PC-9 (cell line): ENCODE results near the gene HEATR5A. TPM values are rescaled to one million over a fixed set of nuclear protein-coding genes. Genes with fewer than 3 reads are reported as not detected.

Source experiments
- BruUV-seq: library from RNA; stranded (reverse); fragments of 400-500 nt; replicated peaks from 2 replicates; lab custom pipeline; 2021; lab: Mats Ljungman, UMichigan
- CTCF ChIA-PET: fragments of 300-600 bp; sonication (Branson Sonifier 250); formaldehyde crosslinking; loops from one replicate; lab custom pipeline; 2022; ENCODE audit warnings: antibody characterized with exemption; lab: Charles Lee
- POLR2A ChIA-PET: fragments of 300-600 bp; sonication (Branson Sonifier 250); formaldehyde crosslinking; loops from one replicate; lab custom pipeline; 2022; ENCODE audit warnings: antibody characterized with exemption; ENCODE audit not compliant: unreplicated experiment; lab: Charles Lee
- DNase-seq, 2 experiments: peaks; one replicate each; pipeline versions ENCODE4 v3.0.0 to v3.0.0-alpha.2; 2015 to 2022; ENCODE audit warnings: mixed read lengths in 1 of 2
- H2AFZ ChIP-seq: fragments of 200-600 bp; sonication (generic); 2 replicates; pipeline ENCODE4 v1.8.1; 2017; ENCODE audit warnings: antibody characterized with exemption
- H3F3A ChIP-seq: fragments of 200-600 bp; sonication (generic); 2 replicates; pipeline ENCODE4 v1.8.1; 2017; ENCODE audit warnings: antibody characterized with exemption, mild to moderate bottlenecking, low read depth; ENCODE audit not compliant: insufficient read depth
- H3K27ac ChIP-seq: fragments of 200-600 bp; sonication (generic); 2 replicates; pipeline ENCODE4 v1.6.1; 2016; ENCODE audit warnings: mixed run types
- H3K27me3 ChIP-seq: fragments of 200-600 bp; sonication (generic); 2 replicates; pipeline ENCODE4 v1.6.1; 2016; ENCODE audit warnings: low read depth, mixed run types; ENCODE audit not compliant: insufficient read depth
- H3K36me3 ChIP-seq: fragments of 200-600 bp; sonication (generic); 2 replicates; pipeline ENCODE4 v1.6.1; 2016; ENCODE audit warnings: low read depth, mixed run types
- H3K4me1 ChIP-seq: fragments of 200-600 bp; sonication (generic); replicated peaks from 2 replicates; pipeline ENCODE4 v1.6.1; 2016; ENCODE audit warnings: mixed run types; ENCODE audit not compliant: insufficient read depth
- H3K4me2 ChIP-seq: fragments of 200-600 bp; sonication (generic); 2 replicates; pipeline ENCODE4 v1.6.1; 2017; ENCODE audit warnings: mixed run types
- H3K4me3 ChIP-seq: fragments of 200-600 bp; sonication (generic); 2 replicates; pipeline ENCODE4 v1.6.1; 2016; ENCODE audit warnings: mixed run types
- H3K79me2 ChIP-seq: fragments of 200-600 bp; sonication (generic); 2 replicates; pipeline ENCODE4 v1.6.1; 2017; ENCODE audit warnings: low read depth, mixed run types
- H3K9me2 ChIP-seq: fragments of 200-600 bp; sonication (generic); 2 replicates; pipeline ENCODE4 v1.8.1; 2017; ENCODE audit warnings: mild to moderate bottlenecking; ENCODE audit not compliant: insufficient read depth
- H3K9me3 ChIP-seq: fragments of 200-600 bp; sonication (generic); 2 replicates; pipeline ENCODE4 v1.8.1; 2016; ENCODE audit warnings: low read depth; ENCODE audit not compliant: insufficient read depth
- H4K20me1 ChIP-seq: fragments of 200-600 bp; sonication (generic); 2 replicates; pipeline ENCODE4 v1.8.1; 2017; ENCODE audit not compliant: insufficient read depth
- EZH2 ChIP-seq: fragments of 200-600 bp; sonication (generic); IDR thresholded peaks from 2 replicates; pipeline ENCODE4 v1.8.0; 2017; ENCODE audit warnings: antibody characterized with exemption, low read depth
- intact Hi-C: fragments of 100-400 bp; cut with micrococcal nuclease; formaldehyde crosslinking; loops from one replicate; pipeline ENCODE4 v1.10.0; 2022; ENCODE audit not compliant: unreplicated experiment
- total RNA-seq: library from RNA; stranded (reverse); gene quantifications from 2 replicates; pipeline ENCODE4 v1.2.3, GENCODE V29; 2021
- TF ChIP-seq, protein P1 (sequence below): fragments of 200-600 bp; sonication (generic); conservative IDR thresholded peaks from 2 replicates; pipeline ENCODE4 v1.6.1; 2017; ENCODE audit warnings: mixed run types, antibody characterized with exemption, mild to moderate bottlenecking, moderate library complexity

The HEATR5A gene
- total RNA-seq, 1 experiment from 2014 or later: 25.7 TPM

GRCh38 chr14:31294746-31295405 is 125.5 kb downstream of the HEATR5A start:
- no peaks in the 10 kb centered on the region for H3K9me2 ChIP-seq
- TF ChIP-seq, protein P1, sequence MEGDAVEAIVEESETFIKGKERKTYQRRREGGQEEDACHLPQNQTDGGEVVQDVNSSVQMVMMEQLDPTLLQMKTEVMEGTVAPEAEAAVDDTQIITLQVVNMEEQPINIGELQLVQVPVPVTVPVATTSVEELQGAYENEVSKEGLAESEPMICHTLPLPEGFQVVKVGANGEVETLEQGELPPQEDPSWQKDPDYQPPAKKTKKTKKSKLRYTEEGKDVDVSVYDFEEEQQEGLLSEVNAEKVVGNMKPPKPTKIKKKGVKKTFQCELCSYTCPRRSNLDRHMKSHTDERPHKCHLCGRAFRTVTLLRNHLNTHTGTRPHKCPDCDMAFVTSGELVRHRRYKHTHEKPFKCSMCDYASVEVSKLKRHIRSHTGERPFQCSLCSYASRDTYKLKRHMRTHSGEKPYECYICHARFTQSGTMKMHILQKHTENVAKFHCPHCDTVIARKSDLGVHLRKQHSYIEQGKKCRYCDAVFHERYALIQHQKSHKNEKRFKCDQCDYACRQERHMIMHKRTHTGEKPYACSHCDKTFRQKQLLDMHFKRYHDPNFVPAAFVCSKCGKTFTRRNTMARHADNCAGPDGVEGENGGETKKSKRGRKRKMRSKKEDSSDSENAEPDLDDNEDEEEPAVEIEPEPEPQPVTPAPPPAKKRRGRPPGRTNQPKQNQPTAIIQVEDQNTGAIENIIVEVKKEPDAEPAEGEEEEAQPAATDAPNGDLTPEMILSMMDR: no peak
- no peak for TF ChIP-seq EZH2
- ChIA-PET POLR2A (no interaction called here), CTCF (no interaction called here)
- H4K20me1 ChIP-seq: no peaks in the 10 kb centered on the region
- no peaks in the 10 kb centered on the region for H3K27me3 ChIP-seq
- no peak overlapping the region for H3K4me3 ChIP-seq
- no peak overlapping the region for H2AFZ ChIP-seq
- H3F3A ChIP-seq: no peaks in the 10 kb centered on the region
- H3K79me2 ChIP-seq: no peaks in the 10 kb centered on the region
- H3K9me3 ChIP-seq: no peaks in the 10 kb centered on the region
- H3K27ac ChIP-seq: no peak overlapping the region
- H3K4me1 ChIP-seq: no peaks in the 10 kb centered on the region; the same call in 1 of the 2 replicates
- no peaks in the 10 kb centered on the region for H3K36me3 ChIP-seq
- H3K4me2 ChIP-seq: no peak overlapping the region
- intact Hi-C loops: no loop called here
- DNase-seq: no peak
- no TSS peak for BruUV-seq

- H3K27me3 ChIP-seq: no peaks in the 10 kb centered on the region
- H3K36me3 ChIP-seq: no peaks in the 10 kb centered on the region
- H3K4me1 ChIP-seq: no peaks in the 10 kb centered on the region; the same call in 1 of the 2 replicates
- no peak overlapping the region for H3K4me2 ChIP-seq
- no peaks in the 10 kb centered on the region for H3K9me3 ChIP-seq
- H3K27ac ChIP-seq: no peak overlapping the region
- no peak for TF ChIP-seq EZH2
- TF ChIP-seq, protein P1: no peak
- H3K79me2 ChIP-seq: no peaks in the 10 kb centered on the region
- H3K9me2 ChIP-seq: no peaks in the 10 kb centered on the region
- H3F3A ChIP-seq: no peaks in the 10 kb centered on the region
- POLR2A ChIA-PET: no interaction called here
- intact Hi-C loops: no loop called here
- no peak for DNase-seq
- CTCF ChIA-PET: interaction anchor here (0.7 kb wide), 1 partner anchor 200 kb away, joined by 6 read pairs; no protein-coding TSS in a partner anchor
- H2AFZ ChIP-seq: no peak overlapping the region
- BruUV-seq: no TSS peak
- no peaks in the 10 kb centered on the region for H4K20me1 ChIP-seq
- H3K4me3 ChIP-seq: no peak overlapping the region
These were observed 127.3 kb downstream of the HEATR5A start for GRCh38 chr14:31292937-31293616.

DNA sequence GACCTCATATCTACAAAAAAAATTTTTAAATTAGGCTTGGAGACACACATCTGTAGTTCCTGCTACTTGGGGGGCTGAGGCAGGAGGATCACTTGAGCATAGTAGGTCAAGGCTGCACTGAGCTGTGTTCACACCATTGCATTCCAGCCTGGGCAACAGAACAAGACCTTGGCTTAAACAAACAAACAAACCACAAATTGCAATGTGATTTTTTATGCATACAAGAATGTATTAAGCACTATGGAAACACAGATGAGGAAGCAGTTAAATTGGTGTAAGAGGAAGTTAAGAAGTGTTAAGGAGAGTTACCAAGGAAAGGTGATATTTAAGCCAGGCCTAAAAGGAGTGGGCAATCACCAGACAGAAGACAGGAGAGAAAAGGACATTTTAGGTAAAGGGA is 129.1 kb downstream of the HEATR5A start:
- ChIA-PET POLR2A (no interaction called here), CTCF (no interaction called here)
- H3K9me2 ChIP-seq: no peaks in the 10 kb centered on the region
- H3K36me3 ChIP-seq: no peaks in the 10 kb centered on the region
- H3K79me2 ChIP-seq: no peaks in the 10 kb centered on the region
- H4K20me1 ChIP-seq: no peaks in the 10 kb centered on the region
- no peak overlapping the region for H2AFZ ChIP-seq
- intact Hi-C loops: no loop called here
- H3K9me3 ChIP-seq: no peaks in the 10 kb centered on the region; the same call in 1 of the 2 replicates
- no peak overlapping the region for H3K4me3 ChIP-seq
- TF ChIP-seq EZH2: no peak
- TF ChIP-seq, protein P1: no peak
- peak in 1 of 2 experiments; percentile 55 for DNase-seq
- H3K27me3 ChIP-seq: no peaks in the 10 kb centered on the region
- H3K27ac ChIP-seq: no peak overlapping the region
- H3K4me1 ChIP-seq: no peaks in the 10 kb centered on the region; the same call in 1 of the 2 replicates
- no peak overlapping the region for H3K4me2 ChIP-seq
- BruUV-seq: no TSS peak
- H3F3A ChIP-seq: no peaks in the 10 kb centered on the region
